Measurements from ENCODE around the gene GZMM. TPM values are rescaled to one million over a fixed set of nuclear protein-coding genes. Genes with fewer than 3 reads are reported as not detected.
A peak's percentile ranks its signal among the peaks of the same experiment; 100 is the strongest.

GZMM gene
- total and polyA plus RNA-seq, 2 experiments from 2014 or later: 0.29 TPM; not detected in 1

- H2AFZ ChIP-seq: no peak overlapping the region
- Mint-ChIP-seq H3K4me1 (peaks cover 5% of the 10 kb centered on the region), H3K27ac (no peak overlapping the region), H3K9me3 (peaks cover 24% of the 10 kb centered on the region), H3K36me3 (ENCODE audit: low read depth) (peaks cover 17% of the 10 kb centered on the region), H3K4me3 (no peak overlapping the region), H3K27me3 (ENCODE audit: insufficient read depth, low read depth, poor library complexity) (peaks cover 17% of the 10 kb centered on the region)
- DNase-seq (ENCODE audit: low spot score) (no peak), ATAC-seq (peak; percentile 14)
- peak overlapping the region; percentile 40; the same call in 1 of the 2 replicates for H3K4me3 ChIP-seq
- H3K27ac ChIP-seq (ENCODE audit: low read depth): no peak overlapping the region
- H3K36me3 ChIP-seq (ENCODE audit: insufficient read depth): no peaks in the 10 kb centered on the region
- TF ChIP-seq ZNF331 (CRISPR knock-in tag; IDR thresholded peaks at IDR 0.05; ENCODE audit: low read depth): no peak
- no peak for TF ChIP-seq EZH2phosphoT487 (IDR thresholded peaks at IDR 0.05; ENCODE audit: unreplicated experiment)
- TF ChIP-seq JUNB (IDR thresholded peaks at IDR 0.05; ENCODE audit: unreplicated experiment): no peak
- TF ChIP-seq ZNF114 (CRISPR knock-in tag; IDR thresholded peaks at IDR 0.05): no peak
- no peak for TF ChIP-seq EZH2 (IDR thresholded peaks at IDR 0.05; ENCODE audit: low read depth, unreplicated experiment)
- TF ChIP-seq STAT1 (IDR thresholded peaks at IDR 0.05; ENCODE audit: unreplicated experiment): no peak
- TF ChIP-seq NANOG (IDR thresholded peaks at IDR 0.05; ENCODE audit: borderline replicate concordance): no peak
- TF ChIP-seq REST (IDR thresholded peaks at IDR 0.05; ENCODE audit: unreplicated experiment): no peak
- TF ChIP-seq ZNF462 (CRISPR knock-in tag; IDR thresholded peaks at IDR 0.05): no peak
- no peak for TF ChIP-seq CREB1 (CRISPR knock-in tag; IDR thresholded peaks at IDR 0.05; ENCODE audit: low read depth)
- no peak for TF ChIP-seq POLR2AphosphoS5 (IDR thresholded peaks at IDR 0.05; ENCODE audit: low read depth)
- no peak for TF ChIP-seq ETS1 (IDR thresholded peaks at IDR 0.05)
- no peak for TF ChIP-seq CTCF (conservative IDR thresholded peaks at IDR 0.05; ENCODE audit: low read depth in 2 of 2)
- H3F3A ChIP-seq (replicated peaks; ENCODE audit: low read depth): peaks cover 7% of the 10 kb centered on the region; the same call in 1 of the 2 replicates
- no peaks in the 10 kb centered on the region for H3K79me2 ChIP-seq (replicated peaks; ENCODE audit: insufficient read depth)
- H4K20me1 ChIP-seq (replicated peaks; ENCODE audit: insufficient read depth): no peaks in the 10 kb centered on the region
- peak overlapping the region; percentile 67; the same call in 1 of the 2 replicates for H3K4me2 ChIP-seq
- H3K27me3 ChIP-seq (ENCODE audit: insufficient read depth): peaks cover 20% of the 10 kb centered on the region
- no peaks in the 10 kb centered on the region for H3K4me1 ChIP-seq (ENCODE audit: insufficient read depth)
- no peaks in the 10 kb centered on the region for H3K9me2 ChIP-seq (ENCODE audit: insufficient read depth)
Measured at GRCh38 chr19:519449-519865, 24.4 kb upstream of the GZMM start.

Data from GM23338 (cell line).